ENCODE measurements around the gene AK6.
"Not testable (repeated sequence)": the region's sequence is repeated elsewhere in the genome, so short reads cannot be mapped to it uniquely, and the experiment has no call there.

The AK6 gene

GRCh38 chr5:69335341-69335935 lies 33.9 kb downstream of the AK6 start:
- no peak for DNase-seq

GRCh38 chr5:69334793-69335268 lies 34.5 kb downstream of the AK6 start:
- peak in 50 of 51 donors; percentile 2 to 83 (median 62) for DNase-seq

DNA sequence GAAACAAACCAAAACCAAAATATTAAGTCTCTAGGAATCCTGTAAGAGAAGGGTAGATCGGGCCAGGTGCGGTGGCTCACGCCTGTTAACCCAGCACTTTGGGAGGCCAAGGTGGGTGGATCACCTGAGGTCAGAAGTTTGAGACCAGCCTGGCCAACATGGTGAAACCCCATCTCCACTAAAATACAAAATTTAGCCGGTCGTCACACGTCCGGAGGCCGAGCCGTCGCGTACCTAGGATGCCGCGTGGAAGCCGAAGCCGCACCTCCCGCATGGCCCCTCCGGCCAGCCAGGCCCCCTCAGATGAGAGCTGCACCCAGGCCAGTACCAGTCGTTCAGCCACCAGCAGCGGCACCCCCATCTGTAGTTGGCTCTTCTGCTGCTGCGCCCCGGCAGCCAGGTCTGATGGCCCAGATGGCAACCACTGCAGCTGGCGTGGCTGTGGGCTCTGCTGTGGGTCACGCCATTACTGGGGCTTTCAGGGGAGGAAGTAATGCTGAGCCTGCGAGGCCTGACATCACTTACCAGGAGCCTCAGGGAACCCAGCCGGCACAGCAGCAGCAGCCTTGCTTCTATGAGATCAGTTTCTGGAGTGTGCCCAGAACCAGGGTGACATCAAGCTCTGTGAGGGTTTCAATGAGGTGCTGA lies 35.5 kb downstream of the AK6 start:
- DNase-seq = not testable (repeated sequence)

GRCh38 chr5:69331528-69332445 lies 37.5 kb downstream of the AK6 start:
- no peak for DNase-seq

DNA sequence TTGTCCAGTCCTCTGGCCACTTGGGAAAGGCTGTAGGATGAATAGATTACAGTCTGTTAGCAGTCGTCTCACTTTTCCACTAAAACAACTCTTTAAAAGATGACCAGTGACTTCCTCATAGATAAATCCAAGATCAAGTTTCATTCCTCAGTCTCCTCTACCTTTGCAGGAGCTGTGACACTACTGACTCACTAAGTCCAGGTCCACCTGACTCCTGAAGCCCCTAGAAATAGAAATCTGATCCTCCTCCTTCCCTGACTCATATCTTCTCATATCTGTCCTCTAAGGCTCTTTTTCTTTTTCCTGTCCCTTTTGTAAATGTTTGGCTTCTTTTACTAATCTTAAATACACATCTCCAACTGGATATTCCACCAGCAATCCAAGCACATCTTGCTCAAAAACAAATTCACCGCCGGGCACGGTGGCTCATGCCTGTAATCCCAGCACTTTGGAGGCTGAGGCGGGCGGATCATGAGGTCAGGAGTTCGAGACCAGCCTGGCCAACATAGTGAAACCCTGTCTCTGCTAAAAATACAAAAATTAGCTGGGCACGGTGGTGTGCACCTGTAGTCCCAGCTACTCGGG lies 39.3 kb downstream of the AK6 start:
- no peak for DNase-seq

DNA sequence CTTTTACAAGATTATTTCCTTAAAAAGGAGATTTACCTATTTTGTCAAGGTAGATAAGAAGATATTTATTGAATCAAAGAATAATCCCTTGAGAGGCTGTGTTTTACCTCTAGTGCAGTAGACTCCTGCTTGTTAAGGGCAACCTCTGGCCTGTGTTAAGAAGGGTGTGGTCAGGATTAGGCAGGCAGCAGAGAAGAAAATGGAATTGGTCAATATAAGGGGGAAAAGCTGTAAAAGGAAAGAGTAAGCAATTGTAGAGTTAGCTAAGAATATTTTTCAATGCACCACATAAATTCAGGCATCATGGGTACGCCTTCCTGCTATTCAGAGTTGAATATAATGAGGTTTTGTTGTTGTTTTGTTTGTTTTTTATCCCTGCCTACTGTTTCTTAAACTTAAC lies 43.0 kb downstream of the AK6 start:
- no peak for DNase-seq

- no peak for DNase-seq
Measured at GRCh38 chr5:69317391-69317790, 51.9 kb downstream of the AK6 start.

GRCh38 chr5:69315972-69316371 lies 53.3 kb downstream of the AK6 start:
- DNase-seq = no peak

- no peak for DNase-seq
Measured at GRCh38 chr5:69313428-69313827, 55.9 kb downstream of the AK6 start.

DNA sequence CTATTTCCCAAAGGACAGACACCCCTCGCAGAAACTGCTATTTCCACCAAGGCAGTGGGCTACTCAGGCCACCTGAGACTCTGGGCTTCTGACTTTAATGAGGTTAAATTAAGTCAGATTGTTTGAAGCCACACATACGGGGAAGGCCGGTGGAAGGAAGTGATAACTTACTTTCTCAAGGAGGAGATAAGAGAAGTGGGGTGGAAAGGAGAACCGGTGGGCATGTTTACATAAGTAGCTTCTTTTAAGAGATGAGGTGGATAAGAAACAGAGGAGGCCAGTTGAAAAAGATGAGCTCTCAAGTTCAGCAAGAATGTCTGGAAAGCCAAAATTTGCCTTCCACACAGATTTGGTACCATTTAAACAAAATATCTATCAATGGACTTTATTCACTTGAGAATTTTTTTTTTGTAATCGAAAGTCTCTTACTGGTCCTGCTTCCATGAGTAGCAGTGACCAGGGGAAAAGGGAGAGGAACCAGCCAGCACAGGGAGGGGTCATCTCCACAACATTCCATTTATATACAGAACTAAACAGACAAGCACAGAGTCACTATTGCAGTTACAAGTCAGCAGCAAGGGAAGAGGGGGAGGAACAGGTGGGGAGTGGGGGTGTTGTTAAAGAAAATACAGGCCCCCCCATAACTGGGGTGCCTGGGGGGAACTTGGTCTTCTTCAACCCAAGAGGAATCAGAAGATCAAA lies 56.7 kb downstream of the AK6 start:
- no peak for DNase-seq

GRCh38 chr5:69309380-69309779 lies 59.9 kb downstream of the AK6 start:
- DNase-seq = no peak

GRCh38 chr5:69308046-69308553 lies 61.2 kb downstream of the AK6 start:
- no peak for DNase-seq

DNA sequence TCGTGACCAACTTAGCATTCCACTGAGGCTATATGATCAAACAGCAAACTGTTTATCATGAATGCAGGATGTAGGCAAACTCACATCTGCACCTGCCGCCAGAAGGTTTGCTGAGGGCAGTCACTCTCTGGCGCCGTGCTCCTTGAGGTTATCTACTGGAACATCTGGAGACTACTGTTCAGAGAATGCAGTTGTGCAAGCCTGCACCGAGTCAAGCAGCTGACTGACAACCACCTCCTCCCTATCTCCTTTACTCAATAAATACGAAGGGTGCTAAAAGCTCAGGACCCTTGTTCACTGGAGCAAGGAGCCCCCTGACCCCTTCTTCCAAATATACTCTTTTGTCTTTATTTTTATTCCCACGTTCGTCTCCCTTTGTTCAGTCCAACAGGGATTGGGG lies 63.8 kb downstream of the AK6 start:
- no peak for DNase-seq
